Gastrocnemius medialis (tissue), 4 donors: ENCODE results near the gene TNFRSF1A.

Source experiments
- POLR2A ChIP-seq, 2 donors: fragments of 450-650 bp; IDR thresholded peaks; one replicate each; pipeline ENCODE4 v1.6.1; 2017; ENCODE audit warnings: antibody characterized with exemption in 2 of 2, mild to moderate bottlenecking in 2 of 2, moderate library complexity in 2 of 2
- TF ChIP-seq, protein P1 (sequence below), 5 experiments: fragments of 450-650 bp in 3 of 5; fragments of 200-600 bp in 2 of 5; sonication (generic) in 2 of 5; IDR thresholded peaks in 4 of 5; conservative IDR thresholded peaks in 1 of 5; 1 replicate in 4 of 5; 2 replicates in 1 of 5; pipeline ENCODE4 v1.5.1; 2016 to 2019; ENCODE audit warnings: antibody characterized with exemption in 5 of 5, mild to moderate bottlenecking in 3 of 5, moderate library complexity in 3 of 5

DNA sequence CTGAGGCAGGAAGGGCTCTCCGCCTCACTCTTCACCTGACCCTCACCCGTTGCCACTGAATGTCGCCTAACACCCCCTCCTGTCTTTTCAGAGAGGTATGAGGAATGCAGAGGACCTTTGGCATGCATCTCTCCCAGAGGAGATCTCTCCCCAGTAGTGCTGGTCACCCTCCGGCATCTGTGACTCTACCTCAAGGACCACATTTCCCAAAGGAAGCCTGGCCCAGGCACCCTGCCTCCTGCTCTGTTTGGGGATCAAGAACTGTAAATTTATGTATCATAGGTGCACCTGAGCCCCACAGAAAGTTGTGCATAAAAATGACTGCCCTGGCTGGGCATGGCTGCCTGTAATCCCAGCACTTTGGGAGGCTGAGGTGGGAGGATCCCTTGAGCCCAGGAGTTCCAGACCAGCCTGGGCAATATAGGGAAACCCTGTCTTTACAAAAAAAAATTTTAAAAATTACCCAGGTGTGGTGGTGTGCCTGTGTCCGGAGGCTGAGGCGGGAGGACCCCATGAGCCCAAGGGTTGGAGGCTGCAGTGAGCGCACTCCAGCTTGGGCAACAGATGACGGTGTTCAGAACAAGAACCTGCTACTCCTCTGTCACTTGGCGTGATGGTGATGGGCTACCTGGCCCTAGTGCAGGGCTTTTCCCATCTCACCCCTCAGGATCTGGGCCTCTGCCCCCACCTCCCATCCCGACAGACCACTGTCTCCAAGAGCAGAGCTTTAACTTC, 13.7 kb downstream of the TNFRSF1A start:
- TF ChIP-seq, protein P1, sequence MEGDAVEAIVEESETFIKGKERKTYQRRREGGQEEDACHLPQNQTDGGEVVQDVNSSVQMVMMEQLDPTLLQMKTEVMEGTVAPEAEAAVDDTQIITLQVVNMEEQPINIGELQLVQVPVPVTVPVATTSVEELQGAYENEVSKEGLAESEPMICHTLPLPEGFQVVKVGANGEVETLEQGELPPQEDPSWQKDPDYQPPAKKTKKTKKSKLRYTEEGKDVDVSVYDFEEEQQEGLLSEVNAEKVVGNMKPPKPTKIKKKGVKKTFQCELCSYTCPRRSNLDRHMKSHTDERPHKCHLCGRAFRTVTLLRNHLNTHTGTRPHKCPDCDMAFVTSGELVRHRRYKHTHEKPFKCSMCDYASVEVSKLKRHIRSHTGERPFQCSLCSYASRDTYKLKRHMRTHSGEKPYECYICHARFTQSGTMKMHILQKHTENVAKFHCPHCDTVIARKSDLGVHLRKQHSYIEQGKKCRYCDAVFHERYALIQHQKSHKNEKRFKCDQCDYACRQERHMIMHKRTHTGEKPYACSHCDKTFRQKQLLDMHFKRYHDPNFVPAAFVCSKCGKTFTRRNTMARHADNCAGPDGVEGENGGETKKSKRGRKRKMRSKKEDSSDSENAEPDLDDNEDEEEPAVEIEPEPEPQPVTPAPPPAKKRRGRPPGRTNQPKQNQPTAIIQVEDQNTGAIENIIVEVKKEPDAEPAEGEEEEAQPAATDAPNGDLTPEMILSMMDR (IDR thresholded peaks at IDR 0.05 in 4 of 5, conservative IDR thresholded peaks at IDR 0.05 in 1 of 5), result no peak
- no peak for TF ChIP-seq POLR2A (IDR thresholded peaks at IDR 0.05)
